ENCODE results near the gene CD47.

The CD47 gene

DNA sequence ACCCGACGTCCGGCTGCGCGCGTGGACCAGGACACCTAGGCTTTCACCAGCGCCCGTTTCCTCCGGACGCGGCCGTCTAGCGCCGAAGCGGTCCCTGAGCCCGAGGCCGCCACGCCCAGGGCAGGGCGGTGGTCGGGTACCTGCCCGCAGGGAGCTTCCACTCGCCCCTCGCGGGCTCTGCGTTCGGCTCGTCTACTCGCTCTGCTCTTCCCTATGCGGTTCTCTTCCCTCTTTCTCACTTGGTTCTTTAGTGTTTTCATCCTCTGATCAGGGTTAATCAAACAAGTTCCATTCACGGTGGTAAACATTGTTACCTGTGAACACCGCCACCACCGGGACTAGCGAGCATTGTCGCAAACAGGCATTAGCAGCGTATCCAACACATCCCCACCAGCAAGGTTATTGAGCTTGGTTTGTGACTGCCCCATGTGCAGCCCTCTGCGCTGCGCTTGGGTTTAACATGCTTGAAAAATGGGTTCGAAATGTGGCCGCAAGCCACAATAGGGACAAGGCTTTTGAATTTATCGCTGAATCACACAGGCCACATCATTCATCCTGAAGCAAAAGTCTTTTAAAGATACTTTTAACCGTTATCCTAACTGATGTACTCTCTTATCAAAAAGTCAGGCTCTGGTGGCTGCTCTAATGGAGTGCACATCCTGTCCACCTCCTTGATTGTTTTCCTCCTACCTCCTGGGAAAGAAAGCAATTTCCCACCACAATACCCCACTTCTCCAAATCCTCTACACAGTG, 843 bp upstream of the CD47 start:
- no peak for DNase-seq (ENCODE audit: low spot score)

DNA sequence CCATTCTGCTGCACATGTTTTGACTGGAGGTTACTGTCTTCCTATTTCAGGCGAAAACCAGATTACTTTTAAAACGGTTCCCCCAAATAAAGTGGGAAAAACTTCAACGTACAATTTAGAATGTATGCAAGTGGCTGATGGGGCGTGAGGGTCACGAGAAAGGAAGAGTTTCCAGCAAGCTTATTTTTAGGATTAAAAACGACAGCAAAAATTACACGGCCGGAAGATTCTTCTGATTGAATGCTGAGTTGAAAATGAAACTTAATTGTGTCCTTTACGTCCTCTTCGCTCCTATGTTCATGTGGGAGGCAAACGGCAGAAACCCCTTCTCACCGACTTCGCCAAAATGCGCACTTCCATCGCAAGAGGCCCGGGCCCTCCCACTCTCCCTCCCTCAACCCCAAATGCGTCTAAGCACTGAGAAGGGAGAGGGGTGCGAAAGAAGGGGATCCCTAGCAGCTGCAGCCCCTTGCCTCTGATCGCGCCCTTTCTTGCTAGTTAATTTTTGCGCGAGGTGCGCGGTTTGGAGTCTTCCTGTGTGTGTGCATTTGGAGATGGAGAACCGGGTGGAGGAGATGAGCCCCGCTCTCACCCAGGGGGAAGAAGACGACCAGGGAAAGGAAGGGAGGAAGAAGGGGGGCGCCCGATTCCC, 656 bp downstream of the CD47 start:
- DNase-seq (ENCODE audit: low spot score): no peak

DNA sequence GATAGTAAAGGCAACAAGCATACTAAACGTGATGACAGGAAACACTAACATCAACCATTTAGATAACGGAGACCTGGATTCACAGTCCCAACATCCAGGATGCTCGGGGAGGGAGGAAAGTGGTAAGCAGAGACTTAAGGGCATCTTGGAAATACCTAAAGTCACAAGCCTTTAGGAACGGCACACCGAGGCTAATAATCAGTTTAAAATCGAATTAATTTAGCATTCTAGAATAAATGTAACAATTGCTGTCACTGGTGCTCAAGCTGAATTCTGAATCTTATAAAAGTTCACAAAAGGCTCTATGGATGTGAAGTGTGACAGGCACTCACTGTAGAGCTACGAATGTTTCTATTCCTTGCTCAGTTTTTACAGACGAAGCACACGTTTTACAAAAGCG, 1.3 kb downstream of the CD47 start:
- no peak for DNase-seq (ENCODE audit: low spot score)

- DNase-seq (ENCODE audit: low spot score): no peak
These were observed 2.1 kb downstream of the CD47 start for GRCh38 chr3:108088697-108089096.

DNA sequence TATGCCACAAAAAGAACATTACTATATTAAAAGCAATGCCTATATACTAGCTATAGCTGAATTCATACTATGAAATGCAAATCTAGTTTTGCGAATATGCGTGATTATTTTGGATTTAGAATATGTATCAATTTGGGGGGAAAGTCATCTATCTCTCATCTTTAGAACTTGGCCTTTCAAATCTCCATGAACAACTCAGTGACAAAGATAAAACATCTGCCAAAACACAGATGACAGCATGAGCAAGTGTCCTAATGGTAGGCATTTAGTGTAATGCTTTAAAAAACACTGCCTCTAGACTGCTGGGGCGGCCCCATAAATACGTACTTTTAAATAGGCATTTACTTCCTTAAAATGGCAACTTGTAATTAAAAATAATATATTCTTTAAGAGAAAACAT, 2.7 kb downstream of the CD47 start:
- DNase-seq (ENCODE audit: low spot score): no peak

DNA sequence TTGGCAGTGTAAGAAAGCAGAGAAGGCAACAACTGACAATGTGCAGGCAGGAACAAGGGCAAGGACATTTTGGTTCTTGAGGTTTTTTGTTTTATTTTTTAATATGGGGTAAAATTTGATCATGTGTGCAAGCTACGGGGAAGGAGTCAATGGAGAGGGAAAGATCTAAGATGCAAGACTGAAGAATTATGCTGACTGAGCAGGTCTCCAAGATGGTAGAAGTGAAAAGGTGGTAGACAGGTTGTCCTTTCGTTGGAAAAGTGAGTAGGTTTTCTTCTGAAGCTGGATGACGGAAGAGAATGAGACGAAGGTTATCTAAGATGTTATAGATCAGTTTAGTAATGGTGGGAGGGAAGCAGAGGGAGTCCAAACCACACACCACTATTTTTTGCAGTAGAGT, 4.2 kb downstream of the CD47 start:
- DNase-seq (ENCODE audit: low spot score): no peak

DNA sequence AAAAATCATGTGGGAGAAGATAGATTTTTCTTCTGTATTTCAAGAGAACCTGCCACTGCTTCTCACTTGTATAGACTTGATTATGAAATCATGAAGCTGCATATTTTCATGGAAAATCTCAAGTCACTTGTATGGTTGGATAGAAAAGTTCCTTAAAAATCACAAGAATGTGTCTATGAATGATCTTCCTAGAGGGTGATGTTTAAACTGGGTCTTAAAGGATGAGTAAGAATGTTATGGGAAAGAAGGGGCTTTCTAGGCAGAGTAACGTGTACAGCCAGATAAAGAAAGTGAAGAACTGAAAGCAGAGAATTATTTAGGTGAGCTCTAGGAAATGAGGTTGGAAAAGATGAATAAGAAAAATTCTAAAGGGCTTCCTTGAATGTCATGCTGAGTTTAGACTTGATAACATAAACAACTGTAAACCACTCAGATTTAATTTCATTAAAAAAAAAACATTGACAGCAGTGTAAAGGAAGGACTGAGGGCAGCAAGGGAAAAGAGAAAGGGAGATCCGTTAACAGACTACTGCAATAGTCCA, 5.0 kb downstream of the CD47 start:
- DNase-seq (ENCODE audit: low spot score): no peak

DNA sequence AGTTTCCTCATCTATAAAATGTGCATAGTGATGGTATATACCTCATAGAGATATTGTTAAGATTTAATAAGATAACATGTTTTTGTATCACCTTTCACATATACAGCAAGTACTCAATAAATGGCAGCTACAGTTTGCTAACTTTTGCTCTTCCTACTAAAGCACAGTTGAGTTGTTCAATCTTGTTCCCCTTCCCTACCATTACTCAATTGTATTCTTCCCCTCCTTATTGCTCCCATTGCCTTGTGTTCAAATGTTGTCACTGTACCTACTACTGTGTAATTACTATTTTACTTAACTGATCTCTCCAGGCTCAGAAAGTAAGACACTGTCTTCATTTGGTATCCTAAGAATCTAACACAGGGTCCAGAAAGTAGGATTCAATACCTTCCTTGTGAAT, 5.5 kb downstream of the CD47 start:
- DNase-seq (ENCODE audit: low spot score): no peak

DNA sequence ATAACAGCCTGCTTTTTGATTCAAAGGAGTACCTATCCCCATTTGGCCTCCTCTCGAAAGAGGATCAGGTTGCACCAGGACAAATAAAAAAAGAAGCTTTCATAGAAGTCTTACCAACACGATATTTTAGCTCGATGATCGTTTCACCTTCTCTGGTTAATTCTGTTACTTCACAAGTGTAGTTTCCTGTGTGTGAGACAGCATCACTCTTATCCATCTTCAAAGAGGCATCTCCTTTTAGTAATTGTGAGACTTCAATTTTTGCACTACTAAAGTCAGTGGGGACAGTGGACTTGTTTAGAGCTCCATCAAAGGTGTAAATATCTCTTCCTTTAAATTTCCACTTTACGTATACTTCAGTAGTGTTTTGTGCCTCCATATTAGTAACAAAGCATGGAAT, 11.0 kb downstream of the CD47 start:
- DNase-seq (ENCODE audit: low spot score): no peak

DNA sequence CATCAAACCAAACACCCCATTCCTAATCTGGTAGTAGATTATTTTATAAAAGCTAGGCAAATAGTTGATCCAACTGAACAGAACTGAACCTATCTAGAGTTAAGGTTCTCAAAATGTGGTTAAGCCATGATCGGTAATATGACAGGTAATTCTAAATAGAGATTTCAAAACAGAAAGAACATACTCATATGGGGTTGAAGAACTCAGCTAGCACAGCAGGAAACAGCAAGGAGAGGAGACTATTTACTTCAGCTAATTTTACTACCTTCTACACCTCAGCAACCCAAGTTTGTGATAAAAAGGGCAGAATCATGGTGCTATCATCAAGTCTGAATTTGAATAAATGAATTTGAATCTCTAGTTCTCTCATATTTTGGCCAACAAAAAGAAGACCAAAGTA, 11.8 kb downstream of the CD47 start:
- DNase-seq (ENCODE audit: low spot score): no peak

DNA sequence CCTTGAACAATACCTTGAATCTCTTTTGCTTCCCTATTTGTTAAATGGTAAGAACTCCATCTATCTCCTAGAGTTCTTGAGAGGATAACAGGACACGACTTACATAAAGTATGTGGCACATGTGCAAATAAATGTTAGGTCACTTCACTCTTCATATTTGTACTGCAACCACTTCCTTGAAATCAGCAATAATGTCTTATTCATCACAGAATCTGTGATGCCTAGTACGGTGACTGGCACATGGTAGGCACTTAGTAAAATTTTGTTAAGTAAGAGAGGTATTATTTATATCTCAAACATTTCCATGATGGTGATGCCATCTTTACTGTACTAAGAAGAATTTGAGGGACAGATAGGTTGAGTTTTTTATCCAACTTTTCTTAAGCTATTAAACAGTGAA, 14.3 kb downstream of the CD47 start:
- DNase-seq (ENCODE audit: low spot score): no peak

DNA sequence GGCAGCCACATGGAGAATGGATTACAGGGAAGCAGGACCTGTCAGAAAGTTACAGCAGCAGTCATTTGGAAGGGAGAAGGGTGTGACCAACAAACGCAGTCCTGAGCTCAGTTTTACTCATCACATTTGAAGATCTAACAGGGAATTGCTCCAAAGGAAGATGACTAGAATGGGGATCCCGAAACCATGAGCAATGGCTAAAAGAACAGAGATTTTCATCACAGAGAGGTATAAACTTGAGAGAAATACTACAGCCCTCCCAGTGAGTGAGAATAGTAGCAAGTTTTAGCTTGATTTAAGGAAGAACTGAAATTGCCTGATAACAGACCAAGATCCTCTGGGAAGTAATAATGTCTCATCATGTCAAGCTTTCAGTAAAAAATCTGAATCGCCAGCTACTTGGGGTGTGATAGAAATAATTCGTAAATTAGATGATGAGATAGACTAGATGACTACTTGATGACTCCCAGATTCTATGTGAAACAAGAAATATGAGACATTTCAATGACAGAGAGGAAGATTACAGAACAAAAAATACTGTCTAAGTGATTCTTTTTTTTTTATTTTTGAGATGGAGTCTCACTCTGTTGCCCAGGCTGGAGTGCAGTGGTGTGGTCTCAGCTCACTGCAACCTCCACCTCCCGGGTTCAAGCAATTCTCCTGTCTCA, 16.9 kb downstream of the CD47 start:
- no peak for DNase-seq (ENCODE audit: low spot score)

DNA sequence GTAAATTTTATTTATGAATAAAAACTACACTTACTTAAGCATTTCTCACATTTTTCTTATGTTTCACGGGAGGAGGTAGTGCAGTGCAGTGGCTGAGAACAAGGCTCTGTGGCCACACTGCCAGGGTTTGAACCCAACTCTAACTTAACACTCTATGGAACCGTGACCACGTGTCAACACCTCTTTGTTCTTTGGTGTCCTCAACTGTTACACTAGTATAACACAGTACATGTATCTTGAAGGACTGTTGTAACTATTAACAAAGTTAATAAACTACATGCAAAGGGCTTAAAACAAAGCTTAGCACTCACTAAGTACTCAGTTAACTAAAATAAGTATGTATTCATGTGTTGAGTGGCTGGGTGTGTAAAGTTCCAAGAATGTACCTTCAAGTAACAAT, 19.5 kb downstream of the CD47 start:
- no peak for DNase-seq (ENCODE audit: low spot score)

GRCh38 chr3:108070356-108070755, 20.5 kb downstream of the CD47 start:
- no peak for DNase-seq (ENCODE audit: low spot score)

DNA sequence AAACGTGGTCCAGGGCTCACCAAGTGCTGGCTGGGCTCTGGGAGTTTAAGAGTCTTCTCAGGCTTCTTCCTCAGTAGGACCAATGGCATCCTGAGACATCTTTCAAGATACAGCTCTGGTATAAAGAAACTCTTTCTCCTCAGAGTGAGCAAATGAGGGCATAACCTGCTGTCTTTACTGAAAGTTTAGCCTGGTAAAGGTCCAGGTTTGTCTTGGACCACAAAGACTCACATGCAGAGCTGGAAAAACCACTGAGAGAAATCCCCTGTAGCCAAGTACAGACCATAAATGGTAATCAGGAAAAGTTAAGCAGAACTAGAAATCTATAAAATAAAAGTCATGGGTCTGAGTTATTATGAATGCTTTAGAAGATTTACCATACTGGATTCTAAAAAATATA, 23.1 kb downstream of the CD47 start:
- no peak for DNase-seq (ENCODE audit: low spot score)

DNA sequence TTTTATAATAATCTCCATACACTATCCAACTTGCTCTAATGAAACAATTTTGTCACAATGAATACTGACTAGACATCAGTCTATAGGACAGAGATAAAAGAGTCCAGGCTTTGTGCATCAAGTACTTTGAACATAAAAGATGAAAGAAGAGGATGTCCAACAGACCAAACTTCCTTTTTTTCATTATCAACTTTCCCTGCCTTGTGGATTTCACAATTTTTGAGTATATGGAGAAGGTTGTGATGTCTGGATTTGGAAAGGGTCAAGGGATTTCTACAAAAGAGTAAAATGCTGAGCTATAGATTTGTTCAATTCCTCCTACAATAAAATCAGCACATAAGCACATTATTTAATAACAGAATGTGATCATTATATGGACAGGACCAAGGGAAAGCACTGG, 25.7 kb downstream of the CD47 start:
- DNase-seq (ENCODE audit: low spot score): no peak

GRCh38 chr3:108064293-108064887, 26.4 kb downstream of the CD47 start:
- no peak for DNase-seq (ENCODE audit: low spot score)

DNA sequence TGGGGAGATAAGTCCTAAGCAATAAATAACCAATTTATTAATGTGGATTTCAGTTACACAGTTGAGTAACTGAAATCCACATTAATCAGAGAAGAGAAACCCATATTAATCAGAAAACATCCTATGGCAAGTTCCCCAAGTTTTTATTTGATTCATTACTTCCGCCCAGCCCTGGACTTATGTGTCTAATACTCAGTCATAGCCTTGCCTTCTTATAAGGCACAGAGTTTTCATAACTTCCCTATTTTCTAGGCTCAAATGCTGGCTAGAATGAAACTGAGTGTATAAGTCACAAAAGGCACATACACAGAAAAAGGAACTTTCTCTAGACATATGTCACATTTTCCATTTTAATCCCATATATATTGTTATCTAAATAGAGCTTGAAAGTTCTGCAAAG, 28.8 kb downstream of the CD47 start:
- no peak for DNase-seq (ENCODE audit: low spot score)

GRCh38 chr3:108060331-108060730, 30.5 kb downstream of the CD47 start:
- DNase-seq (ENCODE audit: low spot score): no peak

- DNase-seq (ENCODE audit: low spot score): no peak
These were observed 34.9 kb downstream of the CD47 start for GRCh38 chr3:108055931-108056330.

GRCh38 chr3:108054935-108055334, 35.9 kb downstream of the CD47 start:
- no peak for DNase-seq (ENCODE audit: low spot score)

DNA sequence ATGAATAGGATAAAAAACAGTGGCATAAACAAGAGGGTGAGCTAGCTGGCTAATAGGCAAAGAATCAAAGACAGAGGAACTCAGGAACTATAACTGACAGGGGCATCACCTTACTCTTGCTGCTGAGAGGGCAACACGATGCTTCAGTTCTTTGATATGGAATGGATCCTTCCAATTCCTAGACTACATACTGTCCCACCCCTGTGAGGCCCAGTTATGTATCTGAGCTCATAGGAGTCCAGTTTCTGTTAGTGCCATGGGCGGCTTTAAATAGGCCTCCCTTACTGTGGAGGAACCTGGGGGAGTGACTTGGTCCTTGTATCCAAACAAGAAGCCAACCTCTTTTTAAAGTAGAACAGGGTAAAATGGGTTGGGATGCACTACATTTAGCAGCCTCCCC, 37.3 kb downstream of the CD47 start:
- DNase-seq (ENCODE audit: low spot score): no peak

GRCh38 chr3:108053067-108053466, 37.8 kb downstream of the CD47 start:
- DNase-seq (ENCODE audit: low spot score): no peak
